ENCODE results near the gene ATP11C.
"Not testable (repeated sequence)": the region's sequence is repeated elsewhere in the genome, so short reads cannot be mapped to it uniquely, and the experiment has no call there.

The ATP11C gene

DNA sequence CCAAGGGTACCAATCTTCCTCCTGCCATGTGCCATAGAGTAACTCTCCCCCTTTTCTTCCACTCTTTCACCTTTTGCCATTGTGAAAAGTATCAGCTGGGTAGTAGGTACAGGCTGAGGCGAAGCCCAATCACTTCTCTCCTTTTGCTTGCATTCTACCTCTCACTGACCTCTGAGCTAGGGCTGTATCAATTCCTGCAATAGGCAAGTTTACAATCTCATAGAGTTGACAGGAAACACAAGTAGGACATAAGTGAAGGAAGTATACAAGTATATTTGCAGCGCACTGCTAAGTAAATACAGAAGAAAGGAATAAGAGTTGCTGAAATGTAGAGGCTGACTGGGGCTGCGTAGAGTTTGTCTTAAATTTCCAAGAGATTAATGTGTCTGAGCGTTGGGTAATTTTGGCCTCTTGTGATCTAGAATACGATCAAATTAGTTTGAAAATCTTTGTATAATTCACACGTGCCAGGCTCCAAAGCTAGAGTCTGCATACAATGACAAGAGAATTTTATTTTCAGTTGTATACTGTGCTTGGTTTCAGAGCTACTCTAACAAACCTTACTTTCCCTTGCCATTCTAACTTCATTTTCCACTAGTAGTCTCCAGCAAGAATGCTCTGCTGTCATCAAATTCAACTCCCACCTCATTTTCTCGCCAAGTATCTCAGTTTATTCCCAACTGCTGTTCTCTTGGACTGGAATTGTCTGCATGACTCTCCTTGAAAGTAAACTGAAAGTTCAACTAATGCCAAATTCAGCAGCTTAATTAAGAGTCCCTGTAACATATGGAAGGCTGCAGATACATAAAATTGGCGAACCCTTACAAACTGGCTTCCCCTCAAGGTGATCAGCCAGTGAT, 90.3 kb downstream of the ATP11C start:
- Histone ChIP-seq H3K36me3 (ENCODE audit: control insufficient read depth, insufficient read depth, low read length) (no peaks in the 10 kb centered on the region), H3K4me1 (ENCODE audit: control insufficient read depth, insufficient read depth, low read length) (no peaks in the 10 kb centered on the region), H3K27ac (ENCODE audit: low read depth, low read length) (no peak overlapping the region), H3K4me3 (ENCODE audit: low read length) (no peak overlapping the region), H3K9ac (ENCODE audit: low read length) (no peak overlapping the region), H3K27me3 (ENCODE audit: control insufficient read depth, insufficient read depth, low read length) (no peaks in the 10 kb centered on the region)

DNA sequence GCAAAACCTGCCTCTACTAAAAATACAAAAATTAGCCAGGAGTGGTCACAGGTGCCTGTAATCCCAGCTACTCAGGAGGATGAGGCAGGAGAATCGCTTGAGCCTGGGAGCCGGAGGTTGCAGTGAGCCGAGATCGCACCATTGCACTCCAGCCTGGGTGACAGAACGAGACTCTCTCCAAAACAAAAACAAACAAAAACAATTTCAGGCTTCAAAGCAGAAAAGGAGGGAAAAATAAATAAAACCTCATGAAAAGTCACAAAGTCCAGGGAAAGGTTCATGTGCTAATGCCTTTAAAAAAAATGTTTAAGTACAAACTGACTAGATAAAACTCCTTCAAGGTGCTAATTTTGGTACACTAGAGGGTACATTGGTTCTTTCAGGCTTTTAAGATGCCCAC, 96.5 kb downstream of the ATP11C start:
- H3K36me3 ChIP-seq (ENCODE audit: control insufficient read depth, insufficient read depth, low read length); H3K27ac ChIP-seq (ENCODE audit: low read depth, low read length); H3K9ac ChIP-seq (ENCODE audit: low read length); H3K4me1 ChIP-seq (ENCODE audit: control insufficient read depth, insufficient read depth, low read length); H3K4me3 ChIP-seq (ENCODE audit: low read length); H3K27me3 ChIP-seq (ENCODE audit: control insufficient read depth, insufficient read depth, low read length): not testable (repeated sequence)

DNA sequence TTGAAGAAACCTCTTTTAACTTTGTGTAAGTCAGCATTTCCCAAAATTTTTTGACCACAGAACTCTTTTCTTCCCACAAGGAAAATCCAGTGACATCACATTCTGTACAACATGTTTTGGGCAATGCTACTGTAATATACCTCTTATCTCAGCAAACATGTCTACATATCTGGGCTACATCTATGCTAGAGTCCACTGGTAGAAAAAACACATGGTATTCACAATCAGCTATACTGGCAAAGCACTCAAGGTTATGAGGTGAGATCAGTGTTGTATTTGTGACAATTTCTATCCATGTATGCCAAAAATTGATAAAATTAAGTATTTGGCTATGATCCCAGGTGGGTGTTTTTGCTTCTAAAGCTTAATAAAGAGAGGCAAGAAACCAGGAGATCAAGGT, 98.0 kb downstream of the ATP11C start:
- H3K9ac ChIP-seq (ENCODE audit: low read length): no peak overlapping the region
- no peak overlapping the region for H3K4me3 ChIP-seq (ENCODE audit: low read length)
- H3K36me3 ChIP-seq (ENCODE audit: control insufficient read depth, insufficient read depth, low read length): no peaks in the 10 kb centered on the region
- no peaks in the 10 kb centered on the region for H3K4me1 ChIP-seq (ENCODE audit: control insufficient read depth, insufficient read depth, low read length)
- no peak overlapping the region for H3K27ac ChIP-seq (ENCODE audit: low read depth, low read length)
- H3K27me3 ChIP-seq (ENCODE audit: control insufficient read depth, insufficient read depth, low read length): no peaks in the 10 kb centered on the region

DNA sequence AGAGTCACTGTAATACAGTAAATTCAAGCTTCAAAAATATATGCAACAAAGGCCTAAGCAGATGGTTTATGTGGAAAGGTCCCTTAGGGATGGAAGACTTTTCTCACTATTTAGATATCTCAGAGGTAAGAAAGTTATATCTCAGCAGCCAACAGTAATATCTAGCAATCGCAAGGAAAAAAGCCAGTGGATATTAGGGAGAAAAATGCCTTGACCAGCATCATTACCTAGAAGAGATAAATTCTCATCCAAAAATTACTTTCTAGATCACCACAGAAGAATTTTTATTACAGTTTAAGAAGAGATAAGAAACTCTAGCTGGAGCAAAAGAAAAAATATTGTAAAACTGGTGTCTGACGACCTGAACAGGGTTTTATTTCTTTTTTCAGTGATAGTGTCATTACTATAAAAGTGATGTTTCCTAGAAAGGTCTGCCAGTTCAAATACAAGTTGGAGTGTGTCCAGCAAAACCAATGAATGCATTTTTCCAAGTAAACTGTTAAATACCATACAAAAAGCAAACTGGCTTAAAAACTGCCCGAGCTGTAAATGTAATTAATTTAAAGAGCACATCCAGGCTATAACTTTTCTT, 100.0 kb downstream of the ATP11C start:
- Histone ChIP-seq H3K4me3 (ENCODE audit: low read length) (no peak overlapping the region), H3K36me3 (ENCODE audit: control insufficient read depth, insufficient read depth, low read length) (no peaks in the 10 kb centered on the region), H3K27ac (ENCODE audit: low read depth, low read length) (no peak overlapping the region), H3K9ac (ENCODE audit: low read length) (no peak overlapping the region), H3K4me1 (ENCODE audit: control insufficient read depth, insufficient read depth, low read length) (no peaks in the 10 kb centered on the region), H3K27me3 (ENCODE audit: control insufficient read depth, insufficient read depth, low read length) (no peaks in the 10 kb centered on the region)

DNA sequence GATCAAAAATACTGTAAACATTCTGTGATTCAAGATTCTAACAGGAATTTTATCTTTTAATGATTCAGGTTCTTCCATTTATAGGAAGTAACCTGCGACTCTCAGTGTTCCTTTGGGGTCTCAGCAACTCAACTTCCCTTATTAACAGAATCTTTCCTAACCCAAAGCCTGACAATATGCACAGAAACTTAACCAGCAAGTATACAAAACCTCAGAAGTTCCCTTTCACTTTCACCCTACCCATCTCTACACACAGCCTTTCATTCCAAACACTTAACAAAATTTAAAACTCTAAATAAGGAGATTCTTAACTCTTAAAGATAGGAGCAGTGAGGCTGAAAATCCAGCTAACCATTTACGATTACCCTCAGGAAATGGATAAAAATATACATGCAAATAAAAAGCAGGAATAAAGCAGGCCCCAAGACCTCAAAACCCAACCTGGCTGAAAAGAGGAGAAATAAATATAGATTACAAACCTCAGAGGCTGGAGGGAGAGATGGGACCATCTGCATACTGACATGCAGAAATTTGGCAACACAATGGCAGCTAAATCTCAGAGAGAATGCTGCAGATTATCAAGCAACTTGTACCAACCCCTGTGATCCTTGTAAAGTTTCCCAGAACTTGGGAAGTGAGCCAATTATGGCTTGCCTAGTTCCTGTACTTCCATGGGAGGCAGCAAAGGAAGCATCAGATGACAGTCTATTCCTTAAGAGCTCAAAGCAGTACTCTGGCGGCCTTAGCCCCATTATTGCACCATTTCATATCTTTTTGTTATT, 101.0 kb downstream of the ATP11C start:
- no peak overlapping the region for H3K27ac ChIP-seq (ENCODE audit: low read depth, low read length)
- H3K4me1 ChIP-seq (ENCODE audit: control insufficient read depth, insufficient read depth, low read length): no peaks in the 10 kb centered on the region
- no peaks in the 10 kb centered on the region for H3K36me3 ChIP-seq (ENCODE audit: control insufficient read depth, insufficient read depth, low read length)
- H3K4me3 ChIP-seq (ENCODE audit: low read length): no peak overlapping the region
- no peak overlapping the region for H3K9ac ChIP-seq (ENCODE audit: low read length)
- H3K27me3 ChIP-seq (ENCODE audit: control insufficient read depth, insufficient read depth, low read length): no peaks in the 10 kb centered on the region

DNA sequence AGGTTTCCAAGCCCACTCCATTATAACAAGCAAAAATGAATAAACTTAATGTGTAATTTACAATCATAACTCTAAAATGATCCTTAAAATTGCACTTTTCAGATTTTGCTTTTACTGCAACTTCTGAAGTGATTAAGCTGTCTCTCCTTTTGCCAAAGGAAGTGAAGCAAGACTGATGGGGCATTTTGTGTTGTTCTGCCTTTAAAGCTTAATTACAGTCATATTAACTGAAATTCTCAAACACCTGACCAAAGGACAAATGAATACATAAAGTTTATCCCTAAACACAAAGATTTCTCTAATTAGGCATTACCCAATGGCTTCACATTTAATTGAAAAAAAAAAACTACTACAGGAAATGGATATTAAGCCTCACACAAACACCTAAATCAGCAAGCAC, 101.8 kb downstream of the ATP11C start:
- Histone ChIP-seq H3K36me3 (ENCODE audit: control insufficient read depth, insufficient read depth, low read length) (no peaks in the 10 kb centered on the region), H3K27me3 (ENCODE audit: control insufficient read depth, insufficient read depth, low read length) (no peaks in the 10 kb centered on the region), H3K4me3 (ENCODE audit: low read length) (no peak overlapping the region), H3K9ac (ENCODE audit: low read length) (no peak overlapping the region), H3K4me1 (ENCODE audit: control insufficient read depth, insufficient read depth, low read length) (no peaks in the 10 kb centered on the region), H3K27ac (ENCODE audit: low read depth, low read length) (no peak overlapping the region)

DNA sequence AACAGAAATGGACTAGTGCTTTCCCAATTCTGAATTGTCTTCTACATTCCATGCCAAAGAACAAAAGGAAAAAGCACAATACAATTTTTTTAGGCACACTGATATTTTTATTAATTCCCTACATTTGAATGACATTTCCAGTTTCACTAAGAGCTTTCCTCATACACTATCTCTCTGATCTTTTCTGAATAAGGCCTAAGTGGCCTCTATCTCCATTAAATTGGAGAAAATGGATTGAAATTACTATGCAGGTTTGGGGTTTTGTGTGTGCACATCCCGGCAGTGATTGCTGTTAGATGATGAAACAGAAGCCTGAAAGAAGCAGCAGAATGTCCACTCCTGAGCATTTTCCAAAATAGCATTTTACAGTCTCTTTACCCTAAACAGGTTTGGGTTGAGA, 104.0 kb downstream of the ATP11C start:
- Histone ChIP-seq H3K9ac (ENCODE audit: low read length) (no peak overlapping the region), H3K4me3 (ENCODE audit: low read length) (no peak overlapping the region), H3K27ac (ENCODE audit: low read depth, low read length) (no peak overlapping the region), H3K36me3 (ENCODE audit: control insufficient read depth, insufficient read depth, low read length) (no peaks in the 10 kb centered on the region), H3K4me1 (ENCODE audit: control insufficient read depth, insufficient read depth, low read length) (no peaks in the 10 kb centered on the region), H3K27me3 (ENCODE audit: control insufficient read depth, insufficient read depth, low read length) (no peaks in the 10 kb centered on the region)

DNA sequence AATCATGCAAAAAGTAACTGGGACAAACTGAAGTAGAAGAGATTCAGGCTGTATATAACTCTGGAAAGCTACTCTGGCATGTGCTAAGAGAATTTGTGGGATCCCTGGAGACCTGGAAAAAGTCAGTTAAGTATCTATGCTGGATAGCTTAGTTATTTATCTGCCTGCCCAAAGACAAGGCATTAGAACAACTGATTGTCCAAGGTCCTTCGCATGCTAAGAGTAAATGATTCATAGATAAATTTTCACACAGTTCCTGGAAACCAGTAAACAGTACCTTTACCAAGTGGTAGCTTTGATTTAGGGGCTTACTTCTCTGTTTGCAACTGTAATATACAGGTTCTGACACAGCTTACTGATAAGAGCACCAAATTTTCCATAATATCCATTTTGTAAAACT, 104.8 kb downstream of the ATP11C start:
- Histone ChIP-seq H3K4me1 (ENCODE audit: control insufficient read depth, insufficient read depth, low read length) (no peaks in the 10 kb centered on the region), H3K27ac (ENCODE audit: low read depth, low read length) (no peak overlapping the region), H3K36me3 (ENCODE audit: control insufficient read depth, insufficient read depth, low read length) (no peaks in the 10 kb centered on the region), H3K4me3 (ENCODE audit: low read length) (no peak overlapping the region), H3K27me3 (ENCODE audit: control insufficient read depth, insufficient read depth, low read length) (no peaks in the 10 kb centered on the region), H3K9ac (ENCODE audit: low read length) (no peak overlapping the region)

DNA sequence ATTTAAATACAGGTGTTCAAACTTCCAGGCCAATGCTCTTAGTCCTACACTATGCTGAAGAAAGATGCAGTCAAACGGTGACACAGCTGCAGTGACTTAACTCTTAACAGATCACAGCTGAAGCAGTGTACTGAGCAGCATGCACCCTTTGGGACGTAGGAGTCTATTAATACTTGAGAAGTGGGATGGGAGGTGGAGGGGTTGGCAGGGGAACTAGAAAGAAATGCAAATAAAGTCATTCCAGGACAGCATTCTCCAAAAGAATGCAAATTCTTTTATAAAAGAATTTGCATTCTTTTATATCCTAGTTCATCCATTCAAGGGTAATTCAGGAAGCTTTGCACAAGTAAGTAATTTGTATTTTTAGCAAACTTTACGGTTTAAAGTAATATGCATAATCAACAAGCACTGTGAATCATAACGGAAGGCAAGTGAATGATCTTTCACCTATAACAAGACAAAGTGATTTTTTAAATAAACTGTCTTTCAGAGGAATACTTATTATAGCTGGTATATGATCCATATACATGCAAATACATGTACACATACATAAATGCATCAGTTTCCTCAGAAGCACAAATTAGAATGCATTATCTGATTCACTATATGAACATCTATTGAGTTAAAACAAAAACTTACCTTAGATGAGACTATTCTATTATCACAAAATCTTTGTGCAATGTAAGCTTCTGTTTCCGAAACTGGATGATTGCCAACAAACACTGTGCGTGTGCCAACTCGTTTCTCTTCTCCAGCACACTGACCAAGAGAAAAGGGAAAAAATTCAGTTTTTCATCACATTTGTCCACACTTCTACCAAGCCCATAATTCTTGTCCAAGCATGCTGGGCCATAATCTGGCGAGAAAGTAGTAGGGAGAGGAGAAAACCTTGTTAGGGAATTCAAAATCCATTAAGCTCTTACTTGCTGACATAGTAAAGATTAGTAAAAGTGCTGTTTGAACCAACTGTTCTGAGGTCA, 106.5 kb downstream of the ATP11C start:
- Histone ChIP-seq H3K36me3 (ENCODE audit: control insufficient read depth, insufficient read depth, low read length) (no peaks in the 10 kb centered on the region), H3K27ac (ENCODE audit: low read depth, low read length) (no peak overlapping the region), H3K27me3 (ENCODE audit: control insufficient read depth, insufficient read depth, low read length) (no peaks in the 10 kb centered on the region), H3K4me1 (ENCODE audit: control insufficient read depth, insufficient read depth, low read length) (no peaks in the 10 kb centered on the region), H3K4me3 (ENCODE audit: low read length) (no peak overlapping the region), H3K9ac (ENCODE audit: low read length) (no peak overlapping the region)

DNA sequence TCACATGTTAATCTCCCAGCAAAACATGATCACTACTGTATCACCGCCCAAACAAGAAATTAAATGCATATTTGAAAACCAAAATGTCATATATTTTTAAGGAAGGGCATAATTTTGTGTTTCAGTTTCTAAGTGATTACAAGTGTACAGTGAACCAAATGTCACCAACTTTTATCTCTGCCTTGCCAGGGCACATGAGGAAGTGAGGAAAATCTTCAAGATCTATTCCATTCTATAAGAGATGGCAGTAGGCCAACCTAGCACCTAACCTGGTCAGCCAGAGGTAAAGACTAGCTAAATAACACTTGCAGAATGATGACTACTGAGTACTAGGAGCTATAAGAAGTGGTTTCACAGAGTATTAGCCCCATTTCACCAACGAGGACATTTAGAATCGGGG, 107.2 kb downstream of the ATP11C start:
- no peak overlapping the region for H3K4me3 ChIP-seq (ENCODE audit: low read length)
- no peaks in the 10 kb centered on the region for H3K27me3 ChIP-seq (ENCODE audit: control insufficient read depth, insufficient read depth, low read length)
- no peaks in the 10 kb centered on the region for H3K36me3 ChIP-seq (ENCODE audit: control insufficient read depth, insufficient read depth, low read length)
- H3K9ac ChIP-seq (ENCODE audit: low read length): no peak overlapping the region
- H3K27ac ChIP-seq (ENCODE audit: low read depth, low read length): no peak overlapping the region
- H3K4me1 ChIP-seq (ENCODE audit: control insufficient read depth, insufficient read depth, low read length): no peaks in the 10 kb centered on the region

DNA sequence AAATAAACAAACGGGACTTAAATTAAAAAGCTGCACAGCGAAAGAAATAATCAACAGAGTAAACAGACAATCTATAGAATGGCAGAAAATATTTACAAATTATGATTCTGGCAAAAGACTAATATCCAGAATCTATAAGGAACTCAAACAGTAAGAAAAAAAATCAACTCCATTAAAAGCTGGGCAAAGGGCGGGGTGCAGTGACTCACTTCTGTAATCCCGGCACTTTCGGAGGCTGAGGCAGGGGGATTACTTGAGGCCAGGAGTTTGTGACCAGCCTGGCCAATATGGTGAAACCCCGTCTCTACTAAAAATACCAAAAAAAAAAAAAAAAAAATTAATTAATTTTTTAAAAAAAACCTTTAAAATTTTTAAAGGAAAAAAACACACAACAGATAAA, 109.0 kb downstream of the ATP11C start:
- no peak overlapping the region for H3K27ac ChIP-seq (ENCODE audit: low read depth, low read length)
- no peaks in the 10 kb centered on the region for H3K4me1 ChIP-seq (ENCODE audit: control insufficient read depth, insufficient read depth, low read length)
- no peak overlapping the region for H3K4me3 ChIP-seq (ENCODE audit: low read length)
- no peaks in the 10 kb centered on the region for H3K36me3 ChIP-seq (ENCODE audit: control insufficient read depth, insufficient read depth, low read length)
- no peaks in the 10 kb centered on the region for H3K27me3 ChIP-seq (ENCODE audit: control insufficient read depth, insufficient read depth, low read length)
- no peak overlapping the region for H3K9ac ChIP-seq (ENCODE audit: low read length)
